HG03025 (cell line): ENCODE data around the gene NR2C2AP.
A peak's percentile ranks its signal among the peaks of the same experiment; 100 is the strongest.
"Not testable (repeated sequence)": the region's sequence is repeated elsewhere in the genome, so short reads cannot be mapped to it uniquely, and the experiment has no call there.

ENCODE experiments used
- ATAC-seq: cut with Tn5 transposase; IDR thresholded peaks from one replicate; pipeline ENCODE4 v1.9.1; 2021; ENCODE audit warnings: mild to moderate bottlenecking, moderate library complexity; ENCODE audit not compliant: unreplicated experiment, low FRiP score

The NR2C2AP gene

GRCh38 chr19:19186742-19187141, 16.5 kb downstream of the NR2C2AP start:
- ATAC-seq, result no peak

- ATAC-seq, result no peak
Measured at GRCh38 chr19:19185853-19186740, 17.1 kb downstream of the NR2C2AP start.

GRCh38 chr19:19181488-19181998, 21.7 kb downstream of the NR2C2AP start:
- ATAC-seq, result no peak

- ATAC-seq, result no peak
Measured at GRCh38 chr19:19179548-19180441, 23.4 kb downstream of the NR2C2AP start.

- ATAC-seq, result no peak
Measured at GRCh38 chr19:19176950-19177349, 26.3 kb downstream of the NR2C2AP start.

GRCh38 chr19:19173243-19173642, 30.0 kb downstream of the NR2C2AP start:
- ATAC-seq, result not testable (repeated sequence)

- ATAC-seq, result no peak
Measured at GRCh38 chr19:19171821-19172532, 31.2 kb downstream of the NR2C2AP start.

GRCh38 chr19:19170873-19171672, 32.1 kb downstream of the NR2C2AP start:
- no peak for ATAC-seq

GRCh38 chr19:19170053-19170872, 33.0 kb downstream of the NR2C2AP start, which contains the start of gene MEF2B:
MEF2B (minus strand) TSS chr19:19170263; CDS start chr19:19150735, 19,528 bp downstream.
- no peak for ATAC-seq

GRCh38 chr19:19169236-19170052, 33.8 kb downstream of the NR2C2AP start:
- ATAC-seq, result no peak

- ATAC-seq, result no peak
Measured at GRCh38 chr19:19167612-19168011, 35.6 kb downstream of the NR2C2AP start.

GRCh38 chr19:19165396-19165795, 37.8 kb downstream of the NR2C2AP start:
- no peak for ATAC-seq

- no peak for ATAC-seq
Measured at GRCh38 chr19:19162495-19162894, 40.7 kb downstream of the NR2C2AP start.

- no peak for ATAC-seq
Measured at GRCh38 chr19:19160461-19161035, 42.7 kb downstream of the NR2C2AP start.

GRCh38 chr19:19159534-19159933, 43.7 kb downstream of the NR2C2AP start:
- ATAC-seq, result no peak

- ATAC-seq, result no peak
Measured at GRCh38 chr19:19157808-19158207, 45.4 kb downstream of the NR2C2AP start.

GRCh38 chr19:19155495-19156219, 47.6 kb downstream of the NR2C2AP start:
- peak; percentile 59 for ATAC-seq
